Pancreas (tissue), 10 donors: ENCODE results near the gene THUMPD3. TPM values are rescaled to one million over a fixed set of nuclear protein-coding genes. Genes with fewer than 3 reads are reported as not detected.

Experiments
- ATAC-seq, 4 donors: fragments of 200-7000 bp; cut with Tn5 transposase; one replicate each; pipeline versions ENCODE4 v1.8.0 to v1.9.1; 2020; ENCODE audit warnings: mild to moderate bottlenecking in 4 of 4, moderate library complexity in 4 of 4
- DNase-seq, 6 donors: peaks; one replicate each; pipeline ENCODE4 v3.0.0-alpha.2; 2020
- FAIRE-seq: peaks from 2 replicates; lab custom pipeline; 2012; peaks lifted over from hg19 to GRCh38; lab: Jason Lieb, UNC
- H3K27ac ChIP-seq, 4 donors: fragments of 200-600 bp; sonication (generic); 1 replicate in 3 of 4; 2 replicates in 1 of 4; pipeline versions ENCODE4 v1.5.0 to v1.8.0; 2020
- H3K27me3 ChIP-seq, 4 donors: fragments of 200-600 bp; one replicate each; pipeline ENCODE4 v1.8.0; 2021
- H3K36me3 ChIP-seq, 3 donors: fragments of 200-600 bp; sonication (generic) in 1 of 3; one replicate each; pipeline versions ENCODE4 v1.5.0 to v1.8.0; 2020 to 2021
- H3K4me1 ChIP-seq, 3 donors: fragments of 200-600 bp; one replicate each; pipeline ENCODE4 v1.8.0; 2021
- H3K4me3 ChIP-seq, 4 donors: fragments of 200-600 bp; sonication (generic) in 2 of 4; one replicate each; pipeline versions ENCODE4 v1.5.0 to v1.8.0; 2020 to 2021
- H3K9me3 ChIP-seq, 4 donors: fragments of 200-600 bp; one replicate each; pipeline ENCODE4 v1.8.0; 2021
- CTCF ChIP-seq, 4 donors: fragments of 200-600 bp; sonication (generic) in 3 of 4; IDR thresholded peaks; one replicate each; pipeline versions ENCODE4 v1.5.0 to v1.8.0; 2021; ENCODE audit warnings: antibody characterized with exemption in 4 of 4
- WGBS, 2 donors: extraction: QIAGEN DNeasy Blood & Tissue Kit; methylation state at CpG; one replicate each; pipeline ENCODE4 v1.1.7; 2013; 5-methylcytosine and 5-hydroxymethylcytosine counted together
- intact Hi-C, 3 donors: fragments of 100-400 bp; cut with DNase I; formaldehyde crosslinking; loops; one replicate each; pipeline versions ENCODE4 v1.11.1 to v1.14.2; 2022
- polyA plus RNA-seq, 2 donors: library from polyadenylated mRNA; stranded (reverse); fragments of 200-250 nt; gene quantifications; one replicate each; pipeline ENCODE4 v1.2.3, GENCODE V29; 2013
- total RNA-seq, 6 donors: library from RNA; stranded (reverse); fragmentation: NEBNext Ultra II Directional in 4 of 6; extraction: Animal tissue kit (Norgen Biotek cat#: 25700) in 4 of 6; gene quantifications; one replicate each; pipeline versions ENCODE4 v1.2.1 to v1.2.4, GENCODE V29; 2021 to 2023
- donor health status: healthy with polysubstance abuse.
- donor health status: DM: no; HTN: no; CAD: no; lungs with moderate emphysema.
- donor health status: DM: no; HTN: no; CAD: no.
- donor health status: control.
- donor health status: control.
- donor health status: Bipolar disorder and iron deficiency.
- donor health status: DM: yes; HTN: yes; CAD: no.
- donor health status: DM: no; HTN: no; CAD: no.
- donor health status: DM: no; HTN: no; CAD: no.
- donor health status: DM: yes; HTN: yes; CAD: no.

The THUMPD3 gene
- total and polyA plus RNA-seq, 8 donors, result 12.0 to 22.5 (median 16.4) TPM

- no peak for ATAC-seq
- no peak for FAIRE-seq
- H3K4me1 ChIP-seq, result peaks cover 46 to 72% (median 67%) of the 10 kb centered on the region in 3 donors
These were observed 42.9 kb downstream of the THUMPD3 start for GRCh38 chr3:9405756-9406155.

GRCh38 chr3:9406856-9407626, 44.2 kb downstream of the THUMPD3 start:
- H3K27me3 ChIP-seq, result no peaks in the 10 kb centered on the region
- TF ChIP-seq CTCF (IDR thresholded peaks at IDR 0.05), result no peak
- H3K4me1 ChIP-seq, result peaks cover 44 to 72% (median 62%) of the 10 kb centered on the region in 3 donors
- intact Hi-C loops, result no loop called here
- no peak overlapping the region for H3K27ac ChIP-seq
- no peak overlapping the region for H3K4me3 ChIP-seq
- DNase-seq (no peak), FAIRE-seq (no peak), ATAC-seq (no peak)
- H3K9me3 ChIP-seq, result no peaks in the 10 kb centered on the region
- no peaks in the 10 kb centered on the region for H3K36me3 ChIP-seq
- 88% methylated on average over 7 of the region's 7 CpGs for WGBS, 2 donors

More at GRCh38 chr3:9405756-9406155, 42.9 kb downstream of the THUMPD3 start:
- Histone ChIP-seq H3K9me3 (no peaks in the 10 kb centered on the region), H3K27me3 (no peaks in the 10 kb centered on the region), H3K4me3 (no peak overlapping the region), H3K36me3 (no peaks in the 10 kb centered on the region), H3K27ac (peak overlapping the region in 1 of 4 donors; percentile 5)
- WGBS, 2 donors, result 19 to 28% methylated on average over 3 of the region's 3 CpGs
- no peak for DNase-seq
- intact Hi-C loops, result no loop called here
- no peak for TF ChIP-seq CTCF (IDR thresholded peaks at IDR 0.05)

- 85 to 88% methylated on average over 6 of the region's 6 CpGs for WGBS, 2 donors
- H3K27me3 ChIP-seq, result no peaks in the 10 kb centered on the region
- intact Hi-C loops, result no loop called here
- no peak overlapping the region for H3K4me3 ChIP-seq
- FAIRE-seq (no peak), DNase-seq (no peak), ATAC-seq (no peak)
- H3K9me3 ChIP-seq, result no peaks in the 10 kb centered on the region
- H3K4me1 ChIP-seq, result peaks cover 42 to 72% (median 53%) of the 10 kb centered on the region in 3 donors
- no peak for TF ChIP-seq CTCF (IDR thresholded peaks at IDR 0.05)
- H3K36me3 ChIP-seq, result no peaks in the 10 kb centered on the region
- H3K27ac ChIP-seq, result no peak overlapping the region
These were observed 45.2 kb downstream of the THUMPD3 start for GRCh38 chr3:9408061-9408460.

- H3K4me1 ChIP-seq, result peaks cover 37 to 68% (median 48%) of the 10 kb centered on the region in 3 donors
- intact Hi-C loops, result no loop called here
- no peak overlapping the region for H3K27ac ChIP-seq
- TF ChIP-seq CTCF (IDR thresholded peaks at IDR 0.05), result no peak
- no peak overlapping the region for H3K4me3 ChIP-seq
- no peaks in the 10 kb centered on the region for H3K27me3 ChIP-seq
- 67 to 73% methylated on average over 1 of the region's 1 CpG for WGBS, 2 donors
- ATAC-seq, result no peak
- FAIRE-seq, result peak; percentile 86
- H3K36me3 ChIP-seq, result no peaks in the 10 kb centered on the region
- H3K9me3 ChIP-seq, result no peaks in the 10 kb centered on the region
- DNase-seq, result no peak
These were observed 45.7 kb downstream of the THUMPD3 start for GRCh38 chr3:9408546-9408945.
